Neuronal stem cell (in vitro differentiated cells): ENCODE data around the gene CXCR5.
"Not testable (repeated sequence)": the region's sequence is repeated elsewhere in the genome, so short reads cannot be mapped to it uniquely, and the experiment has no call there.

ENCODE experiments used
- DNase-seq: peaks from one replicate; pipeline ENCODE4 v3.0.0-alpha.2; 2013; ENCODE audit warnings: low spot score
- H2AFZ ChIP-seq: one replicate; pipeline ENCODE4 v1.6.1; 2013; ENCODE audit warnings: mild to moderate bottlenecking, low read length, inconsistent platforms
- H2AK5ac ChIP-seq: 2 replicates; pipeline ENCODE4 v1.6.1; 2013; ENCODE audit warnings: low read depth, mild to moderate bottlenecking, inconsistent platforms, low read length, moderate library complexity, mixed read lengths
- H2BK120ac ChIP-seq: 2 replicates; pipeline ENCODE4 v1.6.1; 2013; ENCODE audit warnings: low read depth, mild to moderate bottlenecking, inconsistent platforms, low read length, moderate library complexity, mixed read lengths
- H2BK12ac ChIP-seq: one replicate; pipeline ENCODE4 v1.6.1; 2013; ENCODE audit warnings: low read length, inconsistent platforms
- H2BK15ac ChIP-seq: 2 replicates; pipeline ENCODE4 v1.6.1; 2013; ENCODE audit warnings: mild to moderate bottlenecking, low read length, inconsistent platforms, mixed read lengths
- H2BK5ac ChIP-seq: one replicate; pipeline ENCODE4 v1.6.1; 2013; ENCODE audit warnings: inconsistent platforms, mild to moderate bottlenecking, low read length, moderate library complexity
- H3K14ac ChIP-seq: one replicate; pipeline ENCODE4 v1.6.1; 2013; ENCODE audit warnings: low read length, inconsistent platforms
- H3K18ac ChIP-seq: 2 replicates; pipeline ENCODE4 v1.6.1; 2013; ENCODE audit warnings: low read length, inconsistent platforms
- H3K23ac ChIP-seq: 2 replicates; pipeline ENCODE4 v1.6.1; 2013; ENCODE audit warnings: low read depth, mild to moderate bottlenecking, mixed read lengths, low read length, inconsistent platforms; ENCODE audit not compliant: poor library complexity
- H3K27ac ChIP-seq: replicated peaks from 3 replicates; pipeline ENCODE4 v1.5.1; 2013; ENCODE audit warnings: low read length, inconsistent platforms
- H3K27me3 ChIP-seq, 3 experiments: 2 replicates each; pipeline ENCODE4 v1.6.1; 2013; ENCODE audit warnings: low read length in 3 of 3, mild to moderate bottlenecking in 2 of 3, inconsistent platforms in 1 of 3, low read depth in 1 of 3, mixed read lengths in 1 of 3, moderate library complexity in 1 of 3; ENCODE audit not compliant: control insufficient read depth in 3 of 3, insufficient read depth in 3 of 3
- H3K36me3 ChIP-seq, 2 donors: replicated peaks in 1 of 2; 2 replicates each; pipeline ENCODE4 v1.6.1; 2013; ENCODE audit warnings: low read length in 2 of 2; ENCODE audit not compliant: control insufficient read depth in 2 of 2, insufficient read depth in 2 of 2
- H3K4ac ChIP-seq: 2 replicates; pipeline ENCODE4 v1.6.1; 2013; ENCODE audit warnings: inconsistent platforms, mild to moderate bottlenecking, low read length, moderate library complexity
- H3K4me1 ChIP-seq, 2 donors: 1 replicate in 1 of 2; 2 replicates in 1 of 2; pipeline ENCODE4 v1.6.1; 2013; ENCODE audit warnings: low read length in 2 of 2, low read depth in 1 of 2; ENCODE audit not compliant: control insufficient read depth in 2 of 2, insufficient read depth in 1 of 2
- H3K4me2 ChIP-seq: one replicate; pipeline ENCODE4 v1.6.1; 2013; ENCODE audit warnings: mild to moderate bottlenecking, low read length, inconsistent platforms; ENCODE audit not compliant: insufficient read depth, poor library complexity, severe bottlenecking
- H3K4me3 ChIP-seq, 2 donors: 2 replicates each; pipeline ENCODE4 v1.5.1; 2013; ENCODE audit warnings: low read length in 2 of 2, mild to moderate bottlenecking in 2 of 2, inconsistent platforms in 1 of 2, moderate library complexity in 1 of 2
- H3K79me1 ChIP-seq: one replicate; pipeline ENCODE4 v1.6.1; 2013; ENCODE audit warnings: low read depth, mild to moderate bottlenecking, inconsistent platforms, low read length, moderate library complexity
- H3K9ac ChIP-seq: one replicate; pipeline ENCODE4 v1.6.1; 2013; ENCODE audit warnings: mild to moderate bottlenecking, low read depth, low read length, inconsistent platforms; ENCODE audit not compliant: poor library complexity
- H3K9me3 ChIP-seq, 2 donors: replicated peaks in 1 of 2; 2 replicates each; pipeline versions ENCODE3 to v1.6.1; 2013; ENCODE audit warnings: low read length in 2 of 2, mild to moderate bottlenecking in 2 of 2, inconsistent platforms in 1 of 2, low read depth in 1 of 2, mixed read lengths in 1 of 2, moderate library complexity in 1 of 2; ENCODE audit not compliant: control insufficient read depth in 2 of 2, insufficient read depth in 1 of 2
- H4K8ac ChIP-seq: one replicate; pipeline ENCODE4 v1.6.1; 2013; ENCODE audit warnings: low read depth, mild to moderate bottlenecking, inconsistent platforms, low read length, moderate library complexity
- H4K91ac ChIP-seq: one replicate; pipeline ENCODE4 v1.6.1; 2013; ENCODE audit warnings: low read length, low read depth, mild to moderate bottlenecking, inconsistent platforms; ENCODE audit not compliant: poor library complexity
- WGBS, 2 donors: extraction: QIAGEN DNeasy Blood & Tissue Kit; methylation state at CpG; one replicate each; pipeline ENCODE4 v1.1.7; 2013; ENCODE audit warnings: missing lambda C conversion rate in 2 of 2, mixed read lengths in 1 of 2; ENCODE audit not compliant: insufficient read length in 2 of 2, insufficient replicate concordance in 1 of 2; ENCODE audit errors: extremely low coverage in 2 of 2; 5-methylcytosine and 5-hydroxymethylcytosine counted together

The CXCR5 gene

DNA sequence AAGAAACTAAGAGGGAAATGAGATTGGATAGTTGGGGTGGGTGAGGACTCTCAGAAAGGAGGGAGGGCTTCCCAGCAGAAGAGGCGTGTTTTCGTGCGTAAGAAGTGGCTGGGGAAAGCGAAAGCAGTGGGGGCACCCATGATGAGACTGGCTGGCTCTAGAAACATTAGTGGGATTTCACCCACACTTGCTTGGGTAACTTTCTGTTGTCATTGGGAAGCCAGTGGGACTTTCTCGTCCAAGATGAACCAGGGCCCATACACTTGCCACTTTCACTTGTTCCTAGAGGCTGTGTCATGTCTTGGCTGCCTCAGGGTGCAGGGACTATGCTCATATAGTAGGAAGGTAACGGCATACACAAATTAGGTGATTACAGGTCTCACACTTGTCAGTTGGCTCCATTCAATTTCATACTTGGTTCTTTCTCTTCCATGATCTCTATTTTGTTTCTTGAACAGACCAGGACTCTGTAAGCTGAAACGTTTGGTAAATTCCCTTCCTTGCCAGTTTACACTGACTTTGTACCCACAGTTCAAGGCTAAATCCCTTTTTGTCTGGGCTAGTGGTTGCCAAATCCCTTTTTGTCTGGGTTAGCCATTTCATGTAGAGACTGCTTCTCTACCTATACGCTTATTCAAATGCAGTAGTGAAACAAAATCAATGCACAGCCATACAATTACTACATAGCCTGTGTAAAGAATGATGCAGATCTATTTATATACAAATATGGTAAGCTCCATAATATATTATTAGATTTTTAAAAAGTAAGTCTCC is 42.0 kb upstream of the CXCR5 start:
- H3K27ac ChIP-seq, result no peak overlapping the region
- no peak overlapping the region for H2BK120ac ChIP-seq
- no peak overlapping the region for H3K4ac ChIP-seq
- H3K23ac ChIP-seq, result no peak overlapping the region
- no peak overlapping the region for H3K4me3 ChIP-seq
- H3K9me3 ChIP-seq, result no peaks in the 10 kb centered on the region
- no peaks in the 10 kb centered on the region for H3K79me1 ChIP-seq
- no peaks in the 10 kb centered on the region for H3K36me3 ChIP-seq
- no peak for DNase-seq
- H3K14ac ChIP-seq, result no peak overlapping the region
- H3K4me2 ChIP-seq, result no peak overlapping the region
- no CpG with 5 or more reads among the region's 8 CpGs for WGBS, 2 donors
- H4K91ac ChIP-seq, result no peak overlapping the region
- H2AFZ ChIP-seq, result no peak overlapping the region
- peaks cover 0 to 3% of the 10 kb centered on the region in 2 donors for H3K4me1 ChIP-seq
- no peak overlapping the region for H2BK12ac ChIP-seq
- H3K18ac ChIP-seq, result no peak overlapping the region
- no peak overlapping the region for H2BK5ac ChIP-seq
- H3K9ac ChIP-seq, result no peak overlapping the region
- H3K27me3 ChIP-seq, result no peaks in the 10 kb centered on the region
- H4K8ac ChIP-seq, result no peak overlapping the region
- no peak overlapping the region for H2AK5ac ChIP-seq
- no peak overlapping the region for H2BK15ac ChIP-seq

DNA sequence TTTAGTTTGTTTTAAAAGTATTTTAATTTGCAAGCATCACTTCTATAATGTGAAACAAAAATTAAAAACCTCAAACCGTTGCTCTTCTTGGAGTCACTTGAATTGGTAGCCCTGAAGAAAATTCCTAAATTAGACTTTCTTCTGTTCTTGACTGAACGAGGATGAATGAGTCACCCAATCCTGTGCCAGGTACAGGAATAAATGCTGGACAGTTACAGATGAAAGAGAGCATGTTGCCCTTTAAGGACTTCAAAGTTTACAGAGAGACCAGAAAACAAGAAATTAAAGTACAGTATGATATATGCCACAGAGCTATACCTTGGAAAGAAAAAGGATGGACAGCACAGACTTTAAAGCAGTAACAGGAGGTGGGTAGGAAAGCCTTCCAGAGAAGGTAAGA is 41.3 kb upstream of the CXCR5 start:
- Histone ChIP-seq H3K9me3 (no peaks in the 10 kb centered on the region), H3K27me3 (no peaks in the 10 kb centered on the region), H3K4me3 (no peak overlapping the region), H3K4me1 (peaks cover 0 to 3% of the 10 kb centered on the region in 2 donors), H2BK12ac (no peak overlapping the region), H3K36me3 (no peaks in the 10 kb centered on the region), H3K27ac (no peak overlapping the region), H3K9ac (no peak overlapping the region), H2AK5ac (no peak overlapping the region), H3K4me2 (no peak overlapping the region), H2AFZ (no peak overlapping the region), H3K79me1 (no peaks in the 10 kb centered on the region), H3K4ac (no peak overlapping the region), H3K23ac (no peak overlapping the region), H2BK5ac (no peak overlapping the region), H2BK120ac (no peak overlapping the region), H4K91ac (no peak overlapping the region), H3K18ac (no peak overlapping the region), H3K14ac (no peak overlapping the region), H2BK15ac (no peak overlapping the region), H4K8ac (no peak overlapping the region)
- WGBS, 2 donors, result no CpG with 5 or more reads among the region's 2 CpGs
- DNase-seq, result no peak

DNA sequence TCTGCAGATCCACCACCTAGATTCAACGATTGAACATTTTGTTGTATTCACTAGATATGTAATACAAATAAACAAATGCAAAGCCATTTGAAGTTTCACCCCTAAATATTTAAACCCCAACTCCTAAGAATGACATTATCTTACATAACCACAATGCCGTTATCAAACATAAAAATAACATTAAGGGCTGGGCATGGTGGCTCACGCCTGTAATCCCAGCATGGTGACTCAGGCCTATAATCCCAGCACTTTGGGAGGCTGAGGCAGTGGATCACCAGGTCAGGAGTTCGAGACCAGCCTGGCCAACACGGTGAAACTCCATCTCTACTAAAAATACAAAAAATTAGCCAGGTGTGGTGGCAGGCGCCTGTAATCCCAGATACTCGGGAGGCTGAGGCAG is 40.8 kb upstream of the CXCR5 start:
- no CpG with 5 or more reads among the region's 7 CpGs for WGBS, 2 donors
- not testable (repeated sequence) for H4K8ac ChIP-seq, H3K36me3 ChIP-seq, H2BK5ac ChIP-seq, H2BK15ac ChIP-seq, H3K79me1 ChIP-seq, H3K27me3 ChIP-seq, H2AFZ ChIP-seq, H2AK5ac ChIP-seq, H2BK12ac ChIP-seq, H3K4me3 ChIP-seq, H3K14ac ChIP-seq, H4K91ac ChIP-seq, H2BK120ac ChIP-seq, H3K4me2 ChIP-seq, H3K18ac ChIP-seq, DNase-seq, H3K27ac ChIP-seq, H3K9me3 ChIP-seq, H3K4ac ChIP-seq, H3K9ac ChIP-seq, H3K4me1 ChIP-seq, H3K23ac ChIP-seq

DNA sequence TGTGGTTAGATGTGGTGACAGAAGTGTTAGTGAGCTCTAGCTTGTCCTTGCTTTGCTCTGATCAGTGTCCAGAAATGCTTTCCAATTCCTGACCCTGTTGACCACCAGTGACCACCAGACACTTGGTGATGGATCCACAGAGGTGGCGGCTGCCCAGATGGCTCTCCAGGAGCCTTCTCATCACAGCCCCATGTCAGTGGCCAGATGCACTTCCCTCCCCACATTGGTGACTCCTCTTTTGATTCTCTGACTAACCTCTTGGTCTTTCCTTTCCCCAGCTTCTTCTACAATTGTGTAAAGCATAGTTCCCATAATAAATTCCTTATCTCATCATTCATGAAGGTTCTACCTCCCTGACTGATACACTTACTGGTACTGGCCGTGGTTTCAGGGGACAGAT is 40.1 kb upstream of the CXCR5 start:
- Histone ChIP-seq H3K23ac (no peak overlapping the region), H2BK15ac (no peak overlapping the region), H3K27me3 (no peaks in the 10 kb centered on the region), H3K4me1 (peaks cover 0 to 3% of the 10 kb centered on the region in 2 donors), H3K4ac (no peak overlapping the region), H3K4me2 (no peak overlapping the region), H2AK5ac (no peak overlapping the region), H2BK120ac (no peak overlapping the region), H3K9me3 (no peaks in the 10 kb centered on the region), H3K14ac (no peak overlapping the region), H4K8ac (no peak overlapping the region), H3K4me3 (peak overlapping the region in 1 of 2 donors; percentile 14), H3K79me1 (no peaks in the 10 kb centered on the region), H2BK12ac (no peak overlapping the region), H2BK5ac (no peak overlapping the region), H4K91ac (no peak overlapping the region), H2AFZ (no peak overlapping the region), H3K27ac (no peak overlapping the region), H3K18ac (no peak overlapping the region), H3K36me3 (no peaks in the 10 kb centered on the region), H3K9ac (no peak overlapping the region)
- no CpG with 5 or more reads among the region's 2 CpGs for WGBS, 2 donors
- no peak for DNase-seq
